DND-41 (cell line): ENCODE measurements around the gene OR56A4.

ENCODE experiments used
- ATAC-seq: fragments of 200-7000 bp; cut with Tn5 transposase; 3 replicates; pipeline ENCODE4 v1.9.1; 2021; ENCODE audit warnings: low read depth; ENCODE audit not compliant: insufficient read depth
- DNase-seq: peaks from one replicate; pipeline ENCODE4 v3.0.0-alpha.2; 2020
- H2AFZ ChIP-seq: 2 replicates; pipeline ENCODE4 v1.6.0; 2012; ENCODE audit warnings: low read depth, low read length
- H3K27ac ChIP-seq: 2 replicates; pipeline ENCODE4 v1.5.1; 2012; ENCODE audit warnings: low read length, inconsistent platforms
- H3K27me3 ChIP-seq: fragments of 200-600 bp; sonication (generic); 2 replicates; pipeline ENCODE4 v1.6.0; 2012; ENCODE audit warnings: low read length, mild to moderate bottlenecking, inconsistent platforms; ENCODE audit not compliant: insufficient read depth, poor library complexity
- H3K36me3 ChIP-seq: 2 replicates; pipeline ENCODE4 v1.5.1; 2012; ENCODE audit warnings: low read length, inconsistent platforms; ENCODE audit not compliant: insufficient read depth
- H3K4me1 ChIP-seq: 2 replicates; pipeline ENCODE4 v1.5.1; 2012; ENCODE audit warnings: mild to moderate bottlenecking, low read length; ENCODE audit not compliant: insufficient read depth
- H3K4me2 ChIP-seq: 2 replicates; pipeline ENCODE4 v1.6.0; 2012; ENCODE audit warnings: mild to moderate bottlenecking, moderate library complexity, low read length, inconsistent platforms; ENCODE audit not compliant: insufficient read depth
- H3K4me3 ChIP-seq, 2 experiments: fragments of 200-600 bp in 1 of 2; shearing (Covaris generic) in 1 of 2; 2 replicates each; pipeline ENCODE4 v1.5.1; 2012 to 2016; ENCODE audit warnings: inconsistent platforms in 2 of 2, low read length in 2 of 2, mild to moderate bottlenecking in 2 of 2, low read depth in 1 of 2, moderate library complexity in 1 of 2
- H3K79me2 ChIP-seq: 2 replicates; pipeline ENCODE4 v1.6.0; 2012; ENCODE audit warnings: low read length, inconsistent platforms; ENCODE audit not compliant: insufficient read depth
- H3K9ac ChIP-seq: 2 replicates; pipeline ENCODE4 v1.6.0; 2012; ENCODE audit warnings: low read depth, mild to moderate bottlenecking, inconsistent platforms, low read length, moderate library complexity
- H3K9me3 ChIP-seq: 2 replicates; pipeline ENCODE4 v1.5.1; 2012; ENCODE audit warnings: low read length, moderate library complexity, mild to moderate bottlenecking, inconsistent platforms; ENCODE audit not compliant: insufficient read depth, severe bottlenecking
- H4K20me1 ChIP-seq: 2 replicates; pipeline ENCODE4 v1.6.0; 2012; ENCODE audit warnings: low read length; ENCODE audit not compliant: insufficient read depth
- CTCF ChIP-seq: IDR thresholded peaks from 2 replicates; pipeline ENCODE4 v1.5.1; 2012; ENCODE audit warnings: borderline replicate concordance, low read length, moderate library complexity, mild to moderate bottlenecking; ENCODE audit not compliant: poor library complexity, severe bottlenecking; ENCODE audit errors: extremely low read depth
- EZH2 ChIP-seq: IDR thresholded peaks from 3 replicates; pipeline ENCODE4 v1.6.1; 2012; ENCODE audit warnings: borderline replicate concordance, low read depth, mild to moderate bottlenecking, moderate library complexity, low read length, inconsistent platforms; ENCODE audit not compliant: severe bottlenecking

Gene OR56A4

GRCh38 chr11:6030708-6031405 lies 24.1 kb upstream of the OR56A4 start, which contains the start of gene OR56A1:
Gene OR56A1 (minus strand): TSS chr11:6030758. CDS start chr11:6027692, 3,066 bp downstream.
- ATAC-seq = no peak
- Histone ChIP-seq H3K9me3 (no peaks in the 10 kb centered on the region), H4K20me1 (no peaks in the 10 kb centered on the region), H3K27ac (no peak within 1 kb of the TSS), H3K4me2 (no peak within 1 kb of the TSS), H3K27me3 (peaks cover 23% of the 10 kb centered on the region), H3K4me3 (no peak within 1 kb of the TSS), H2AFZ (no peak within 1 kb of the TSS), H3K79me2 (no peaks in the 10 kb centered on the region), H3K36me3 (no peaks in the 10 kb centered on the region), H3K9ac (no peak within 1 kb of the TSS), H3K4me1 (no peaks in the 10 kb centered on the region)
- DNase-seq = no peak
- TF ChIP-seq CTCF (no peak), EZH2 (no peak)

- H3K36me3 ChIP-seq = no peaks in the 10 kb centered on the region
- no peak overlapping the region for H3K9ac ChIP-seq
- ATAC-seq = no peak
- TF ChIP-seq EZH2 (no peak), CTCF (no peak)
- no peaks in the 10 kb centered on the region for H3K79me2 ChIP-seq
- no peaks in the 10 kb centered on the region for H3K4me1 ChIP-seq
- no peak overlapping the region for H2AFZ ChIP-seq
- no peak for DNase-seq
- no peaks in the 10 kb centered on the region for H3K9me3 ChIP-seq
- H3K4me3 ChIP-seq = no peak overlapping the region
- H4K20me1 ChIP-seq = no peaks in the 10 kb centered on the region
- no peak overlapping the region for H3K4me2 ChIP-seq
- peaks cover 30% of the 10 kb centered on the region for H3K27me3 ChIP-seq
- H3K27ac ChIP-seq = no peak overlapping the region
These were observed 20.8 kb upstream of the OR56A4 start for GRCh38 chr11:6027501-6027900.

GRCh38 chr11:6025056-6025455 lies 18.3 kb upstream of the OR56A4 start:
- H3K36me3 ChIP-seq = no peaks in the 10 kb centered on the region
- no peak for DNase-seq
- no peak overlapping the region for H3K4me3 ChIP-seq
- TF ChIP-seq EZH2 = no peak
- TF ChIP-seq CTCF = no peak
- no peaks in the 10 kb centered on the region for H3K79me2 ChIP-seq
- no peak overlapping the region for H3K9ac ChIP-seq
- no peak overlapping the region for H2AFZ ChIP-seq
- H3K9me3 ChIP-seq = no peaks in the 10 kb centered on the region
- H3K27ac ChIP-seq = no peak overlapping the region
- ATAC-seq = no peak
- no peak overlapping the region for H3K4me2 ChIP-seq
- H3K27me3 ChIP-seq = peaks cover 27% of the 10 kb centered on the region
- H3K4me1 ChIP-seq = no peaks in the 10 kb centered on the region
- H4K20me1 ChIP-seq = no peaks in the 10 kb centered on the region

GRCh38 chr11:6022956-6023355 lies 16.2 kb upstream of the OR56A4 start:
- peak; percentile 7 for DNase-seq
- no peaks in the 10 kb centered on the region for H3K79me2 ChIP-seq
- H4K20me1 ChIP-seq = no peaks in the 10 kb centered on the region
- H3K27me3 ChIP-seq = peaks cover 23% of the 10 kb centered on the region
- H3K27ac ChIP-seq = no peak overlapping the region
- H3K4me3 ChIP-seq = no peak overlapping the region
- H3K9ac ChIP-seq = no peak overlapping the region
- H3K4me2 ChIP-seq = no peak overlapping the region
- H3K9me3 ChIP-seq = no peaks in the 10 kb centered on the region
- 0 out of 3 replicates have a peak, but pooled peaks have one; percentile 45 for ATAC-seq
- no peaks in the 10 kb centered on the region for H3K4me1 ChIP-seq
- H2AFZ ChIP-seq = no peak overlapping the region
- TF ChIP-seq CTCF (peak; percentile 64), EZH2 (no peak)
- H3K36me3 ChIP-seq = no peaks in the 10 kb centered on the region
